ENCODE measurements around the gene ZKSCAN8. TPM values are rescaled to one million over a fixed set of nuclear protein-coding genes. Genes with fewer than 3 reads are reported as not detected.

The ZKSCAN8 gene
- total RNA-seq, 2 donors from 2014 or later = 12.5 to 14.8 TPM

DNA sequence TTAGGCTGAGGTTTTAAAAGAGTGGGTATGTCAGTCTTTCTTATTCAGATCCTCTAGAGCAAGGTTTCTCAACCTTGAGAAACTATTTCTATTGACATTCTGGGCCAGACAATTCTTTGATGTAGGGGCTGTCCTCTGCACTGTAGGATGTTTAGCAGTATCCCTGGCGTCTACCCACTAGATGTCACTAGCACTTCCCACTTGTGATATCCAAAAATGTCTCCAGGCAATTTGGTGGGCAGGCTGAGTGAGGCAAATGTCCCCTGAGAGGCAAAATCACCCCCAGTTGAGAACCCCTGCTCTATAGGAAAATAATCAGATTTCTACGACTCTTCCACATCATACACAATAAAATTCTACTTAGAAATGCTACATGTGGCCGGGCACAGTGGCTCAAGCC lies 7.7 kb upstream of the ZKSCAN8 start:
- TF ChIP-seq, protein P1, sequence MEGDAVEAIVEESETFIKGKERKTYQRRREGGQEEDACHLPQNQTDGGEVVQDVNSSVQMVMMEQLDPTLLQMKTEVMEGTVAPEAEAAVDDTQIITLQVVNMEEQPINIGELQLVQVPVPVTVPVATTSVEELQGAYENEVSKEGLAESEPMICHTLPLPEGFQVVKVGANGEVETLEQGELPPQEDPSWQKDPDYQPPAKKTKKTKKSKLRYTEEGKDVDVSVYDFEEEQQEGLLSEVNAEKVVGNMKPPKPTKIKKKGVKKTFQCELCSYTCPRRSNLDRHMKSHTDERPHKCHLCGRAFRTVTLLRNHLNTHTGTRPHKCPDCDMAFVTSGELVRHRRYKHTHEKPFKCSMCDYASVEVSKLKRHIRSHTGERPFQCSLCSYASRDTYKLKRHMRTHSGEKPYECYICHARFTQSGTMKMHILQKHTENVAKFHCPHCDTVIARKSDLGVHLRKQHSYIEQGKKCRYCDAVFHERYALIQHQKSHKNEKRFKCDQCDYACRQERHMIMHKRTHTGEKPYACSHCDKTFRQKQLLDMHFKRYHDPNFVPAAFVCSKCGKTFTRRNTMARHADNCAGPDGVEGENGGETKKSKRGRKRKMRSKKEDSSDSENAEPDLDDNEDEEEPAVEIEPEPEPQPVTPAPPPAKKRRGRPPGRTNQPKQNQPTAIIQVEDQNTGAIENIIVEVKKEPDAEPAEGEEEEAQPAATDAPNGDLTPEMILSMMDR (IDR thresholded peaks at IDR 0.05) = peak in 1 of 7 experiments; percentile 18
- TF ChIP-seq POLR2A (IDR thresholded peaks at IDR 0.05) = no peak
- H3K9me3 ChIP-seq = no peaks in the 10 kb centered on the region
- no peak overlapping the region for H3K27ac ChIP-seq
- intact Hi-C loops (cut with DNase I) = loop anchor here (10.0 kb wide), 1 partner anchor 221 kb away; no protein-coding TSS in a partner anchor
- H3K4me1 ChIP-seq = peaks cover 17% of the 10 kb centered on the region
- ATAC-seq = no peak
- peaks cover 0 to 4% of the 10 kb centered on the region in 2 donors for H3K36me3 ChIP-seq (replicated peaks in 1 of 2; ENCODE audit: insufficient read depth in 1 of 2, low read depth in 2 of 2)
- no peak for DNase-seq
- no peaks in the 10 kb centered on the region for H3K27me3 ChIP-seq
- WGBS, 2 donors = 55 to 60% methylated on average over 2 to 3 of the region's 3 CpGs
- H3K4me3 ChIP-seq = no peak overlapping the region

GRCh38 chr6:28134716-28135115 lies 7.0 kb upstream of the ZKSCAN8 start:
- H3K36me3 ChIP-seq (replicated peaks in 1 of 2; ENCODE audit: insufficient read depth in 1 of 2, low read depth in 2 of 2) = no peaks in the 10 kb centered on the region
- TF ChIP-seq, protein P1 (IDR thresholded peaks at IDR 0.05) = no peak
- no peak for TF ChIP-seq POLR2A (IDR thresholded peaks at IDR 0.05)
- no peaks in the 10 kb centered on the region for H3K9me3 ChIP-seq
- H3K4me3 ChIP-seq = no peak overlapping the region
- intact Hi-C loops (cut with DNase I) = loop anchor here (10.0 kb wide), 1 partner anchor 220 kb away; no protein-coding TSS in a partner anchor
- WGBS, 2 donors = 51 to 52% methylated on average over 1 of the region's 1 CpG
- no peak for DNase-seq
- H3K4me1 ChIP-seq = peaks cover 17% of the 10 kb centered on the region
- ATAC-seq = no peak
- H3K27ac ChIP-seq = no peak overlapping the region
- no peaks in the 10 kb centered on the region for H3K27me3 ChIP-seq

GRCh38 chr6:28135393-28135792 lies 6.3 kb upstream of the ZKSCAN8 start:
- ATAC-seq = no peak
- H3K27me3 ChIP-seq = no peaks in the 10 kb centered on the region
- no peaks in the 10 kb centered on the region for H3K9me3 ChIP-seq
- peaks cover 17% of the 10 kb centered on the region for H3K4me1 ChIP-seq
- no peak overlapping the region for H3K27ac ChIP-seq
- H3K36me3 ChIP-seq (replicated peaks in 1 of 2; ENCODE audit: insufficient read depth in 1 of 2, low read depth in 2 of 2) = no peaks in the 10 kb centered on the region
- 21% methylated on average over 3 of the region's 3 CpGs for WGBS, 2 donors
- no peak for TF ChIP-seq POLR2A (IDR thresholded peaks at IDR 0.05)
- TF ChIP-seq, protein P1 (IDR thresholded peaks at IDR 0.05) = no peak
- intact Hi-C loops (cut with DNase I) = loop anchor here (10.0 kb wide), 1 partner anchor 219 kb away; no protein-coding TSS in a partner anchor
- no peak overlapping the region for H3K4me3 ChIP-seq
- DNase-seq = no peak

- Histone ChIP-seq H3K4me3 (peak overlapping the region; percentile 51 to 91), H3K36me3 (replicated peaks in 1 of 2; ENCODE audit: insufficient read depth in 1 of 2, low read depth in 2 of 2) (no peaks in the 10 kb centered on the region), H3K27me3 (no peaks in the 10 kb centered on the region), H3K27ac (peak overlapping the region; percentile 55 to 86 (median 78)), H3K4me1 (peaks cover 17% of the 10 kb centered on the region), H3K9me3 (no peaks in the 10 kb centered on the region)
- TF ChIP-seq, protein P1 (IDR thresholded peaks at IDR 0.05) = no peak
- TF ChIP-seq POLR2A (IDR thresholded peaks at IDR 0.05) = peak in 2 of 3 donors; percentile 40 to 46
- intact Hi-C loops (cut with DNase I) = loop anchor here (10.0 kb wide), 1 partner anchor 218 kb away; no protein-coding TSS in a partner anchor
- peak; percentile 88 for ATAC-seq
- peak; percentile 88 to 95 (median 92) for DNase-seq
- WGBS, 2 donors = 0 to 2% methylated on average over 38 to 58 of the region's 58 CpGs
These were observed 4.8 kb upstream of the ZKSCAN8 start for GRCh38 chr6:28136585-28137504.
